ENCODE measurements around the gene DUSP6. TPM values are rescaled to one million over a fixed set of nuclear protein-coding genes. Genes with fewer than 3 reads are reported as not detected.
A peak's percentile ranks its signal among the peaks of the same experiment; 100 is the strongest.

DUSP6 gene
- total and polyA plus RNA-seq, 2 of the 13 experiments (the other 11 are each of a cell fraction or from before 2014, with no cell fraction given): 40.9 to 161 TPM

- TF ChIP-seq ZNF570 (CRISPR knock-in tag; IDR thresholded peaks at IDR 0.05; ENCODE audit: borderline replicate concordance): no peak
- TF ChIP-seq PCBP1 (IDR thresholded peaks at IDR 0.05; ENCODE audit: borderline replicate concordance, low read depth, low read length): no peak
- TF ChIP-seq RXRA (CRISPR knock-in tag; IDR thresholded peaks at IDR 0.05): no peak; the same call in 1 of the 2 replicates
- TF ChIP-seq ZNF703 (CRISPR knock-in tag; IDR thresholded peaks at IDR 0.05; ENCODE audit: borderline replicate concordance): no peak
- no peak for TF ChIP-seq ZNF629 (CRISPR knock-in tag; conservative IDR thresholded peaks at IDR 0.05)
- TF ChIP-seq ZNF720 (CRISPR knock-in tag; IDR thresholded peaks at IDR 0.05): no peak
- TF ChIP-seq CBX2 (IDR thresholded peaks at IDR 0.05; ENCODE audit: low read depth, low read length): no peak
- no peak for TF ChIP-seq CBX2 (CRISPR knock-in tag; IDR thresholded peaks at IDR 0.05; ENCODE audit: low read depth)
- peak; percentile 66; the same call in 1 of the 2 replicates for TF ChIP-seq CBFB (CRISPR knock-in tag; IDR thresholded peaks at IDR 0.05)
- TF ChIP-seq ZNF441 (CRISPR knock-in tag; IDR thresholded peaks at IDR 0.05; ENCODE audit: borderline replicate concordance): no peak
- peak; percentile 63; the same call in 1 of the 2 replicates for TF ChIP-seq HNF4G (IDR thresholded peaks at IDR 0.05; ENCODE audit: borderline replicate concordance, low read depth, low read length)
- TF ChIP-seq HNF4G (CRISPR knock-in tag; IDR thresholded peaks at IDR 0.05; ENCODE audit: borderline replicate concordance, low read depth): peak; percentile 58; the same call in 1 of the 2 replicates
- peak; percentile 58; the same call in 1 of the 2 replicates for TF ChIP-seq SP5 (CRISPR knock-in tag; IDR thresholded peaks at IDR 0.05; ENCODE audit: borderline replicate concordance, low read depth)
- TF ChIP-seq RARG (CRISPR knock-in tag; IDR thresholded peaks at IDR 0.05; ENCODE audit: low read depth): no peak
- peak; percentile 99 for TF ChIP-seq ISL2 (CRISPR knock-in tag; IDR thresholded peaks at IDR 0.05)
- TF ChIP-seq JDP2 (CRISPR knock-in tag; IDR thresholded peaks at IDR 0.05; ENCODE audit: borderline replicate concordance): no peak
- no peak for TF ChIP-seq REXO4 (CRISPR knock-in tag; IDR thresholded peaks at IDR 0.05; ENCODE audit: borderline replicate concordance)
- no peak for TF ChIP-seq ZNF879 (CRISPR knock-in tag; IDR thresholded peaks at IDR 0.05)
- no peak for TF ChIP-seq LBX2 (CRISPR knock-in tag; IDR thresholded peaks at IDR 0.05; ENCODE audit: borderline replicate concordance)
- TF ChIP-seq NFIC (IDR thresholded peaks at IDR 0.05; ENCODE audit: low read length): peak; percentile 93
- no peak for TF ChIP-seq ZNF251 (CRISPR knock-in tag; IDR thresholded peaks at IDR 0.05)
- no peak for TF ChIP-seq ZNF138 (CRISPR knock-in tag; IDR thresholded peaks at IDR 0.05; ENCODE audit: low read depth)
- no peak for TF ChIP-seq ZNF44 (CRISPR knock-in tag; IDR thresholded peaks at IDR 0.05)
- no peak for TF ChIP-seq IKZF1 (IDR thresholded peaks at IDR 0.05)
- TF ChIP-seq IRF9 (CRISPR knock-in tag; IDR thresholded peaks at IDR 0.05; ENCODE audit: borderline replicate concordance): no peak
- TF ChIP-seq CTCF (CRISPR knock-in tag; IDR thresholded peaks at IDR 0.05): 0 out of 2 replicates have a peak, but pooled peaks have one; percentile 22
- no peak for TF ChIP-seq WIZ (CRISPR knock-in tag; IDR thresholded peaks at IDR 0.05)
- TF ChIP-seq ZNF878 (CRISPR knock-in tag; IDR thresholded peaks at IDR 0.05): peak; percentile 75; the same call in 1 of the 2 replicates
- TF ChIP-seq FOXK2 (IDR thresholded peaks at IDR 0.05): 0 out of 2 replicates have a peak, but pooled peaks have one; percentile 14
- no peak for TF ChIP-seq SUZ12 (IDR thresholded peaks at IDR 0.05; ENCODE audit: low read depth, low read length)
- TF ChIP-seq NCOA5 (CRISPR knock-in tag; IDR thresholded peaks at IDR 0.05): no peak
These were observed 31.1 kb upstream of the DUSP6 start (continued) for GRCh38 chr12:89383235-89384049.
